Activated CD8-positive, alpha-beta memory T cell treated with anti-CD3 and anti-CD28 coated beads for 36 hours (primary cell): Measurements from ENCODE around the gene GTF2H2. TPM values are rescaled to one million over a fixed set of nuclear protein-coding genes. Genes with fewer than 3 reads are reported as not detected.
"Not testable (repeated sequence)": the region's sequence is repeated elsewhere in the genome, so short reads cannot be mapped to it uniquely, and the experiment has no call there.

Experiments
- CTCF ChIA-PET: fragments of 350-600 bp; sonication (Branson Sonifier 250); formaldehyde crosslinking; loops from one replicate; lab custom pipeline; 2021; ENCODE audit warnings: antibody characterized with exemption; lab: Charles Lee
- POLR2A ChIA-PET: fragments of 350-600 bp; sonication (Branson Sonifier 250); formaldehyde crosslinking; loops from one replicate; lab custom pipeline; 2021; ENCODE audit warnings: antibody characterized with exemption; lab: Charles Lee
- total RNA-seq, 2 experiments: library from RNA; stranded (reverse); gene quantifications; one replicate each; pipeline ENCODE4 v1.2.3, GENCODE V29; 2021

Gene GTF2H2
- total RNA-seq, 2 experiments from 2014 or later: 50.2 to 51.5 TPM

DNA sequence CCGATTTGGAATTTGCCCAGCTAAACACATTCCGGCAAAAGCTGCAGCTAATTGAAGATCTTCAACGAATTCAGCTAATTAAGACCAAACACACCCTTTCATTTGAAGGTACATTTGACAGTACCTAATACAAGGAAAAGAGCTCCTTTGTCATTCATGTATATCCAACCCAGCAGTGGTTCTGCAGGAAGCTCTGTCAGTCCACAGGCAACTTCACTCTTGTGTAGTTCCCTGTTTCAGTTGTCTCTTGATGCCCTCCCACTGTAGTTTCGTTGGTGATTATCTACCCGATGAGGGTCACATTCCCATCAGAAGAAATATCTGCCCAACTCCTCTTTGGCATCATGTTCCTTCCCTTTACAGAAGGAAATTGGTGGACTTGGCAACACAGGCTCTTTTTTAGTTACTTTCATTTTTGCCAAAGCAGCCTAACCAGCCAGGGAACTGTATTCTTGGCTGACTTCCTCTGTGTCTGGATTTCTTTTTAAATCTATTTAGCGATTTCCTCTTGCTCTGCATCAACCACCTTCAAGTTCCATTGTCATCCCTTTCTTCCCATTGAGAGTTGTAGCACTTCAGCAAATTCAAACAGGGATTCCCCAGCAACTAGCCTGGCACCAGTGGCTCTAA, 49.0 kb downstream of the GTF2H2 start:
- POLR2A ChIA-PET, CTCF ChIA-PET: not testable (repeated sequence)

DNA sequence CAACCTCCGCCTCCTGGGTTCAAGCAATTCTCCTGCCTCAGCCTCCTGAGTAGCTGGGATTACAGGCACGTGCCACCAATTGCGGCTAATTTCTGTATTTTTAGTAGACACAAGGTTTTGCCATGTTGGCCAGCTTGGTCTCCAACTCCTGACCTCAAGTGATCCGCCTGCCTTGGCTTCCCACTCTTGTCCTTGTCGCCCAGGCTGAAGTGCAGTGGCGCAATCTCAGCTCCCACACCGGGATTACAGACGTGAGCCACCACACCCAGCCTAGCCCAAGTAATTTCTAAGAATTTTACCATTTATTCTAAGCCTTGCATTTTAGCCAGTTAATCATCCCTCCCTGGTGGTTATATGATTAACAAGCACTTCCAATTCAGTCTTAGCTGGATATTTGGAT, 53.3 kb downstream of the GTF2H2 start:
- CTCF ChIA-PET: no interaction called here
- POLR2A ChIA-PET: no interaction called here

DNA sequence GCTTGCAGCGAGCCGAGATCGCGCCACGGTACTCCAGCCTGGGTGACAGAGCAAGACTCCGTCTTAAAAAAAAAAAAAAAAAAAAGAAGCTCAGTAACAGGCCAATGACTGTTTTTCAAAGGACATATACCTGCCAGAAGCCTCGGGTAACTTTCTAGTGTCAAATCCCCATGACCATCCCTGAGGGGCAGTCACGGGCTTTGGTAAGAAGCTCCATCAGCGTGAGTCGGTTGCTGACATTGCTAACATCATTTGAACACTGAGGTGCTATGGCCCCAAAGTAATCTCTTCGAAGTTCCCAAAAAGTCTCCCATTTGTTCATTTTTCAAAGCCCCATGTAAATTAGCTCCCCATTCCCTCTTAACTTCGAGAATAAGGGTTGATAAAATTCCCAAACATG, 53.9 kb downstream of the GTF2H2 start:
- ChIA-PET CTCF (interaction anchor here (0.6 kb wide), 1 partner anchor 1256 kb away, joined by 3 read pairs; no protein-coding TSS in a partner anchor), POLR2A (interaction anchor here (0.6 kb wide), 1 partner anchor 854 kb away, joined by 3 read pairs; no protein-coding TSS in a partner anchor)

DNA sequence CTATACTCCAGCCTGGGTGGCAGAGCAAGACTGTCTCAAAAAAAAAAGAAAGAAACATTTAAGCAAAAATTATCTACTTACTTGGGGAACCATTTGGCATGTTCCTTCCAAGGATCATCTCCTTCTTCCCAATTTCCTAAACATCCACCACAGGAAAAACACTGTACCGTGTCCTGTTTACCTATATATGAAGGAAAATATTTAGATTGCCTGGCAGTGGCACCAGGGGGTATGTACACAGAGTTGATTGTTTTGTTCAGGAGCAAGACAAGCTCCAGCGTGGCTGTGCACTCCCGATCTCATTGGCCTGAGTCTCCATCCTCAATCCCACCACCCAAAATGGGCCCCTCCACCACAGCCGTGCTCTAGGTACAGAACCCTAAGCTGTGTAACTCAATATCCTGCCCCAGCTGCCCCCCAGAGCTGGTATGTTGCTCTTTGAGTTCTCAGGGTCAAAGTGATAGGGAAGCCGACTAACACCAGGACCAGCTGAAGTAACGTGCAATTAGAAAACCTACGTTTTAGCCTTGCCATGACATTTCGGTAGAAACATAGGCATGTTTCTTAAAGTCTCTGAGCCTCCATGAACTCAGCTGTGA, 56.2 kb downstream of the GTF2H2 start:
- ChIA-PET CTCF (no interaction called here), POLR2A (no interaction called here)

DNA sequence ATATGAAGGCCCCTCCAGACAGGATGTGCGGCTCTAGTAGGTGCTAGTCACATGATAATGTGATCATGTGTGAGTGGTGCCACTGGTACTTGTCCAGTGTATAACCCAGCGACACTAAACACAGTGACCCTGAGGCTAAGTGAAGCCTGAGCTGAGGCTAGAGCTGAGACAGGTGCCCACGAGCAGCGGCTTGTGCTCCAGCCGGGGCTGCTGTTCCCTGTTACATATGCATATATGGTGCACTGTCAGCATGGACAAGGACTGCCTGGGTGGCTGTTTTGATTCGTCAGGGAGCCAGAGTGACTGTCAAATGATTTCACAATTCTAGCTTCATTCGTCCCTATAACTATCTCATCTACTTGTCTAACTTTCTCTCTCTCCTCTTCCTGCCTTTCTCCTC, 60.5 kb downstream of the GTF2H2 start:
- CTCF ChIA-PET, POLR2A ChIA-PET: not testable (repeated sequence)

Other genes starting within 250 kb of the GTF2H2 start
- gene SERF1A, start 167.0 kb downstream of the GTF2H2 start, total RNA-seq: 10 to 100 TPM in 1 of 2 experiments, 1 to 10 TPM in 1; 9.9 to 11.9 TPM
- gene SMN1, start 142.6 kb downstream of the GTF2H2 start, total RNA-seq: 10 to 100 TPM; 80.5 to 83.1 TPM
- 1 to 10 TPM; 1.6 to 2.2 TPM for gene NAIP, start 42.3 kb downstream of the GTF2H2 start, total RNA-seq